ENCODE measurements around the gene ALDOB.

Gene ALDOB

GRCh38 chr9:101371813-101372212 lies 63.8 kb downstream of the ALDOB start:
- ChIA-PET CTCF (interaction anchor here (1.2 to 5.6 kb wide), 2 partner anchors 10 kb away, joined by 3 to 38 read pairs; no protein-coding TSS in a partner anchor), POLR2A (no interaction called here)
- no peak for TF ChIP-seq CTCF (IDR thresholded peaks at IDR 0.05; ENCODE audit: control extremely low read depth, extremely low read depth, low read depth, missing control alignments)
- no peak for DNase-seq (ENCODE audit: extremely low spot score)

All from GM10248 (cell line).